Measurements from ENCODE around the gene PLA2G4E. TPM values are rescaled to one million over a fixed set of nuclear protein-coding genes. Genes with fewer than 3 reads are reported as not detected.

PLA2G4E gene
- total RNA-seq, 1 experiment from 2014 or later = not detected

GRCh38 chr15:42036112-42036905, 15.5 kb upstream of the PLA2G4E start:
- H3K36me3 ChIP-seq (ENCODE audit: control insufficient read depth, insufficient read depth, low read length) = no peaks in the 10 kb centered on the region
- no peak overlapping the region for H3K27ac ChIP-seq (ENCODE audit: low read length)
- H3K9me3 ChIP-seq (ENCODE audit: control insufficient read depth, insufficient read depth, low read depth, low read length) = no peaks in the 10 kb centered on the region
- intact Hi-C loops (cut with micrococcal nuclease; ENCODE audit: unreplicated experiment) (no loop called here), in situ Hi-C loops (cut with HindIII; ENCODE audit: low pct_unique_long_range_greater_than_20kb, low sequenced_read_pairs) (no loop called here)
- no peak overlapping the region for H3K4me3 ChIP-seq (ENCODE audit: low read depth in 2 of 2, low read length in 2 of 2)
- TF ChIP-seq TCF7L2 (IDR thresholded peaks at IDR 0.05; ENCODE audit: low read depth, low read length) (no peak), SIN3A (IDR thresholded peaks at IDR 0.05; ENCODE audit: borderline replicate concordance, insufficient read depth, low read depth, low read length) (no peak), POLR2AphosphoS5 (IDR thresholded peaks at IDR 0.05; ENCODE audit: low read depth, low read length) (no peak)
- TF ChIP-seq, protein P1, sequence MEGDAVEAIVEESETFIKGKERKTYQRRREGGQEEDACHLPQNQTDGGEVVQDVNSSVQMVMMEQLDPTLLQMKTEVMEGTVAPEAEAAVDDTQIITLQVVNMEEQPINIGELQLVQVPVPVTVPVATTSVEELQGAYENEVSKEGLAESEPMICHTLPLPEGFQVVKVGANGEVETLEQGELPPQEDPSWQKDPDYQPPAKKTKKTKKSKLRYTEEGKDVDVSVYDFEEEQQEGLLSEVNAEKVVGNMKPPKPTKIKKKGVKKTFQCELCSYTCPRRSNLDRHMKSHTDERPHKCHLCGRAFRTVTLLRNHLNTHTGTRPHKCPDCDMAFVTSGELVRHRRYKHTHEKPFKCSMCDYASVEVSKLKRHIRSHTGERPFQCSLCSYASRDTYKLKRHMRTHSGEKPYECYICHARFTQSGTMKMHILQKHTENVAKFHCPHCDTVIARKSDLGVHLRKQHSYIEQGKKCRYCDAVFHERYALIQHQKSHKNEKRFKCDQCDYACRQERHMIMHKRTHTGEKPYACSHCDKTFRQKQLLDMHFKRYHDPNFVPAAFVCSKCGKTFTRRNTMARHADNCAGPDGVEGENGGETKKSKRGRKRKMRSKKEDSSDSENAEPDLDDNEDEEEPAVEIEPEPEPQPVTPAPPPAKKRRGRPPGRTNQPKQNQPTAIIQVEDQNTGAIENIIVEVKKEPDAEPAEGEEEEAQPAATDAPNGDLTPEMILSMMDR (IDR thresholded peaks at IDR 0.05) = no peak
- TF ChIP-seq, protein P2, sequence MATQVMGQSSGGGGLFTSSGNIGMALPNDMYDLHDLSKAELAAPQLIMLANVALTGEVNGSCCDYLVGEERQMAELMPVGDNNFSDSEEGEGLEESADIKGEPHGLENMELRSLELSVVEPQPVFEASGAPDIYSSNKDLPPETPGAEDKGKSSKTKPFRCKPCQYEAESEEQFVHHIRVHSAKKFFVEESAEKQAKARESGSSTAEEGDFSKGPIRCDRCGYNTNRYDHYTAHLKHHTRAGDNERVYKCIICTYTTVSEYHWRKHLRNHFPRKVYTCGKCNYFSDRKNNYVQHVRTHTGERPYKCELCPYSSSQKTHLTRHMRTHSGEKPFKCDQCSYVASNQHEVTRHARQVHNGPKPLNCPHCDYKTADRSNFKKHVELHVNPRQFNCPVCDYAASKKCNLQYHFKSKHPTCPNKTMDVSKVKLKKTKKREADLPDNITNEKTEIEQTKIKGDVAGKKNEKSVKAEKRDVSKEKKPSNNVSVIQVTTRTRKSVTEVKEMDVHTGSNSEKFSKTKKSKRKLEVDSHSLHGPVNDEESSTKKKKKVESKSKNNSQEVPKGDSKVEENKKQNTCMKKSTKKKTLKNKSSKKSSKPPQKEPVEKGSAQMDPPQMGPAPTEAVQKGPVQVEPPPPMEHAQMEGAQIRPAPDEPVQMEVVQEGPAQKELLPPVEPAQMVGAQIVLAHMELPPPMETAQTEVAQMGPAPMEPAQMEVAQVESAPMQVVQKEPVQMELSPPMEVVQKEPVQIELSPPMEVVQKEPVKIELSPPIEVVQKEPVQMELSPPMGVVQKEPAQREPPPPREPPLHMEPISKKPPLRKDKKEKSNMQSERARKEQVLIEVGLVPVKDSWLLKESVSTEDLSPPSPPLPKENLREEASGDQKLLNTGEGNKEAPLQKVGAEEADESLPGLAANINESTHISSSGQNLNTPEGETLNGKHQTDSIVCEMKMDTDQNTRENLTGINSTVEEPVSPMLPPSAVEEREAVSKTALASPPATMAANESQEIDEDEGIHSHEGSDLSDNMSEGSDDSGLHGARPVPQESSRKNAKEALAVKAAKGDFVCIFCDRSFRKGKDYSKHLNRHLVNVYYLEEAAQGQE (IDR thresholded peaks at IDR 0.05; ENCODE audit: insufficient read depth in 1 of 2, low read depth in 2 of 2, low read length in 1 of 2) = no peak
- H3K27me3 ChIP-seq (ENCODE audit: control insufficient read depth, insufficient read depth, low read length) = no peaks in the 10 kb centered on the region
- CTCF ChIA-PET = no interaction called here
- DNase-seq (ENCODE audit: low read depth, low spot score) (no peak), ATAC-seq (peak; percentile 54; the same call in 1 of the 2 replicates)
- no peaks in the 10 kb centered on the region for H3K4me1 ChIP-seq (ENCODE audit: control insufficient read depth, insufficient read depth, low read length)
- no TSS peak for BruUV-seq (replicated peaks)
- POLR2A ChIA-PET = no interaction called here

- Histone ChIP-seq H3K4me1 (ENCODE audit: control insufficient read depth, insufficient read depth, low read length) (no peaks in the 10 kb centered on the region), H3K9me3 (ENCODE audit: control insufficient read depth, insufficient read depth, low read depth, low read length) (no peaks in the 10 kb centered on the region), H3K36me3 (ENCODE audit: control insufficient read depth, insufficient read depth, low read length) (no peaks in the 10 kb centered on the region), H3K27me3 (ENCODE audit: control insufficient read depth, insufficient read depth, low read length) (no peaks in the 10 kb centered on the region), H3K4me3 (ENCODE audit: low read depth in 2 of 2, low read length in 2 of 2) (no peak overlapping the region), H3K27ac (ENCODE audit: low read length) (no peak overlapping the region)
- ATAC-seq (no peak), DNase-seq (ENCODE audit: low read depth, low spot score) (no peak)
- no TSS peak for BruUV-seq (replicated peaks)
- intact Hi-C loops (cut with micrococcal nuclease; ENCODE audit: unreplicated experiment) (no loop called here), in situ Hi-C loops (cut with HindIII; ENCODE audit: low pct_unique_long_range_greater_than_20kb, low sequenced_read_pairs) (no loop called here)
- CTCF ChIA-PET = no interaction called here
- POLR2A ChIA-PET = no interaction called here
- no peak for TF ChIP-seq SIN3A (IDR thresholded peaks at IDR 0.05; ENCODE audit: borderline replicate concordance, insufficient read depth, low read depth, low read length)
- TF ChIP-seq, protein P1 (IDR thresholded peaks at IDR 0.05) = no peak
- TF ChIP-seq, protein P2 (IDR thresholded peaks at IDR 0.05; ENCODE audit: insufficient read depth in 1 of 2, low read depth in 2 of 2, low read length in 1 of 2) = no peak
- TF ChIP-seq POLR2AphosphoS5 (IDR thresholded peaks at IDR 0.05; ENCODE audit: low read depth, low read length) = no peak
- no peak for TF ChIP-seq TCF7L2 (IDR thresholded peaks at IDR 0.05; ENCODE audit: low read depth, low read length)
Measured at GRCh38 chr15:42035435-42035761, 14.6 kb upstream of the PLA2G4E start.
